GM18861 (cell line): ENCODE results near the gene TTC3.
"Not testable (repeated sequence)": the region's sequence is repeated elsewhere in the genome, so short reads cannot be mapped to it uniquely, and the experiment has no call there.

ENCODE experiments used
- ATAC-seq: cut with Tn5 transposase; IDR thresholded peaks from one replicate; pipeline ENCODE4 v1.9.1; 2021; ENCODE audit not compliant: unreplicated experiment

TTC3 gene

GRCh38 chr21:37072988-37073416 is at the start of gene TTC3, which contains the start of gene PIGP:
TSS of gene TTC3 (plus strand) at chr21:37073254. CDS start at chr21:37087258, 14,004 bp downstream.
TSS of gene PIGP (minus strand) at chr21:37073071. CDS start at chr21:37072515, 556 bp downstream.
- ATAC-seq: peak; percentile 50

- ATAC-seq: no peak
Observed at GRCh38 chr21:37026499-37026898, 46.6 kb upstream of the TTC3 start.

GRCh38 chr21:37028570-37028969 is 44.5 kb upstream of the TTC3 start:
- ATAC-seq: no peak

GRCh38 chr21:37030864-37031263 is 42.2 kb upstream of the TTC3 start:
- no peak for ATAC-seq

- no peak for ATAC-seq
Observed at GRCh38 chr21:37032293-37032692, 40.8 kb upstream of the TTC3 start.

GRCh38 chr21:37032877-37033471 is 40.1 kb upstream of the TTC3 start:
- no peak for ATAC-seq

GRCh38 chr21:37034394-37034793 is 38.7 kb upstream of the TTC3 start:
- ATAC-seq: not testable (repeated sequence)

- ATAC-seq: no peak
Observed at GRCh38 chr21:37036177-37036576, 36.9 kb upstream of the TTC3 start.

- ATAC-seq: no peak
Observed at GRCh38 chr21:37039411-37040075, 33.5 kb upstream of the TTC3 start.

- ATAC-seq: no peak
Observed at GRCh38 chr21:37040212-37040611, 32.8 kb upstream of the TTC3 start.

- ATAC-seq: no peak
Observed at GRCh38 chr21:37041706-37042271, 31.3 kb upstream of the TTC3 start.

GRCh38 chr21:37043818-37044217 is 29.2 kb upstream of the TTC3 start:
- no peak for ATAC-seq

- no peak for ATAC-seq
Observed at GRCh38 chr21:37044643-37045042, 28.4 kb upstream of the TTC3 start.

GRCh38 chr21:37045149-37045548 is 27.9 kb upstream of the TTC3 start:
- ATAC-seq: no peak

- no peak for ATAC-seq
Observed at GRCh38 chr21:37045556-37045955, 27.5 kb upstream of the TTC3 start.

GRCh38 chr21:37047079-37047478 is 26.0 kb upstream of the TTC3 start:
- no peak for ATAC-seq

GRCh38 chr21:37049741-37050140 is 23.3 kb upstream of the TTC3 start:
- ATAC-seq: not testable (repeated sequence)

GRCh38 chr21:37055271-37055855 is 17.7 kb upstream of the TTC3 start:
- ATAC-seq: no peak

GRCh38 chr21:37057614-37058013 is 15.4 kb upstream of the TTC3 start:
- no peak for ATAC-seq

GRCh38 chr21:37058261-37058660 is 14.8 kb upstream of the TTC3 start:
- ATAC-seq: no peak

- no peak for ATAC-seq
Observed at GRCh38 chr21:37059181-37059580, 13.9 kb upstream of the TTC3 start.

- no peak for ATAC-seq
Observed at GRCh38 chr21:37060296-37060695, 12.8 kb upstream of the TTC3 start.
